IMR-90 (cell line): ENCODE results near the gene GIPR. TPM values are rescaled to one million over a fixed set of nuclear protein-coding genes. Genes with fewer than 3 reads are reported as not detected.
A peak's percentile ranks its signal among the peaks of the same experiment; 100 is the strongest.

ENCODE experiments used
- ATAC-seq: fragments of 200-7000 bp; cut with Tn5 transposase; 2 replicates; pipeline ENCODE4 v1.9.1; 2020; ENCODE audit warnings: low read depth, mild to moderate bottlenecking, moderate library complexity
- BruUV-seq: library from RNA; stranded (reverse); fragments of 400-500 nt; replicated peaks from 2 replicates; lab custom pipeline; 2021; lab: Mats Ljungman, UMichigan
- CTCF ChIA-PET: fragments of 300-600 bp; formaldehyde crosslinking; extraction: SDS; loops from one replicate; lab custom pipeline; 2021; ENCODE audit warnings: antibody characterized with exemption; lab: Yijun Ruan, JAX
- POLR2A ChIA-PET: fragments of 300-600 bp; sonication (Branson Sonifier 250); formaldehyde crosslinking; loops from one replicate; lab custom pipeline; 2022; ENCODE audit warnings: antibody characterized with exemption; ENCODE audit not compliant: unreplicated experiment; lab: Charles Lee
- DNase-seq: peaks from one replicate; pipeline ENCODE4 v3.0.0; 2013
- H2AFZ ChIP-seq: replicated peaks from 2 replicates; pipeline ENCODE3; 2013; ENCODE audit warnings: low read length, mild to moderate bottlenecking; ENCODE audit not compliant: poor library complexity
- H2AK5ac ChIP-seq: 2 replicates; pipeline ENCODE4 v1.6.1; 2013; ENCODE audit warnings: low read depth, low read length, inconsistent platforms
- H2AK9ac ChIP-seq: replicated peaks from 2 replicates; pipeline ENCODE3; 2013; ENCODE audit warnings: mild to moderate bottlenecking, low read depth, low read length, moderate library complexity; ENCODE audit not compliant: poor library complexity
- H2BK120ac ChIP-seq: 2 replicates; pipeline ENCODE4 v1.6.1; 2013; ENCODE audit warnings: low read depth, low read length, inconsistent platforms
- H2BK15ac ChIP-seq: 3 replicates; pipeline ENCODE4 v1.6.1; 2013; ENCODE audit warnings: low read depth, low read length, inconsistent platforms
- H2BK20ac ChIP-seq: 2 replicates; pipeline ENCODE4 v1.6.1; 2013; ENCODE audit warnings: low read depth, mild to moderate bottlenecking, inconsistent platforms, low read length, moderate library complexity
- H2BK5ac ChIP-seq: 2 replicates; pipeline ENCODE4 v1.6.1; 2013; ENCODE audit warnings: mild to moderate bottlenecking, low read depth, low read length, inconsistent platforms; ENCODE audit not compliant: poor library complexity, severe bottlenecking
- H3K14ac ChIP-seq: replicated peaks from 2 replicates; pipeline ENCODE4 v1.6.1; 2013; ENCODE audit warnings: low read depth, low read length, inconsistent platforms
- H3K18ac ChIP-seq: 2 replicates; pipeline ENCODE4 v1.6.1; 2013; ENCODE audit warnings: low read depth, low read length, control low read depth
- H3K23ac ChIP-seq: 2 replicates; pipeline ENCODE4 v1.6.1; 2013; ENCODE audit warnings: low read depth, low read length, inconsistent platforms
- H3K27ac ChIP-seq: 2 replicates; pipeline ENCODE4 v1.5.1; 2013; ENCODE audit warnings: mild to moderate bottlenecking, control low read depth, low read length; ENCODE audit not compliant: insufficient read depth
- H3K27me3 ChIP-seq: 2 replicates; pipeline ENCODE4 v1.6.1; 2013; ENCODE audit warnings: low read length; ENCODE audit not compliant: control insufficient read depth, insufficient read depth
- H3K36me3 ChIP-seq: 2 replicates; pipeline ENCODE4 v1.6.1; 2013; ENCODE audit warnings: low read length, mixed read lengths; ENCODE audit not compliant: control insufficient read depth, insufficient read depth
- H3K4ac ChIP-seq: 2 replicates; pipeline ENCODE4 v1.6.1; 2013; ENCODE audit warnings: low read depth, low read length, inconsistent platforms
- H3K4me1 ChIP-seq: 2 replicates; pipeline ENCODE4 v1.6.1; 2013; ENCODE audit warnings: low read length, mixed read lengths; ENCODE audit not compliant: control insufficient read depth, insufficient read depth
- H3K4me2 ChIP-seq: 2 replicates; pipeline ENCODE4 v1.6.1; 2013; ENCODE audit warnings: low read depth, mild to moderate bottlenecking, control low read depth, low read length, moderate library complexity
- H3K4me3 ChIP-seq: 2 replicates; pipeline ENCODE4 v1.5.1; 2013; ENCODE audit warnings: low read depth, mild to moderate bottlenecking, control low read depth, low read length, moderate library complexity; ENCODE audit not compliant: insufficient read depth
- H3K56ac ChIP-seq: 2 replicates; pipeline ENCODE4 v1.6.1; 2013; ENCODE audit warnings: low read length, inconsistent platforms; ENCODE audit not compliant: insufficient read depth; ENCODE audit errors: extremely low read depth
- H3K79me1 ChIP-seq, 2 experiments: 2 replicates each; pipeline ENCODE4 v1.6.1; 2013; ENCODE audit warnings: low read length in 2 of 2, inconsistent platforms in 1 of 2, low read depth in 1 of 2
- H3K9ac ChIP-seq: 2 replicates; pipeline ENCODE4 v1.6.1; 2013; ENCODE audit warnings: low read depth, low read length, control low read depth
- H3K9me1 ChIP-seq: 2 replicates; pipeline ENCODE4 v1.6.1; 2013; ENCODE audit warnings: low read length, inconsistent platforms; ENCODE audit not compliant: insufficient read depth
- H3K9me3 ChIP-seq: 2 replicates; pipeline ENCODE4 v1.6.1; 2013; ENCODE audit warnings: low read length; ENCODE audit not compliant: control insufficient read depth, insufficient read depth
- H4K20me1 ChIP-seq: 2 replicates; pipeline ENCODE4 v1.6.1; 2013; ENCODE audit warnings: low read length, inconsistent platforms; ENCODE audit not compliant: insufficient read depth
- H4K5ac ChIP-seq: 2 replicates; pipeline ENCODE4 v1.6.1; 2013; ENCODE audit warnings: mild to moderate bottlenecking, low read depth, low read length, control low read depth
- H4K8ac ChIP-seq, 2 experiments: 2 replicates each; pipeline ENCODE4 v1.6.1; 2013; ENCODE audit warnings: low read depth in 2 of 2, low read length in 2 of 2, control low read depth in 1 of 2, inconsistent platforms in 1 of 2
- H4K91ac ChIP-seq: 2 replicates; pipeline ENCODE4 v1.6.1; 2013; ENCODE audit warnings: low read depth, low read length, inconsistent platforms; ENCODE audit not compliant: insufficient read depth
- BHLHE40 ChIP-seq: fragments of 150-350 bp; IDR thresholded peaks from 2 replicates; pipeline ENCODE4 v1.6.1; 2016; ENCODE audit warnings: mild to moderate bottlenecking, low read depth, low read length
- CEBPB ChIP-seq: IDR thresholded peaks from 2 replicates; pipeline ENCODE4 v1.6.1; 2012; ENCODE audit warnings: low read depth, low read length, improper control_type of control experiment
- CHD1 ChIP-seq: IDR thresholded peaks from 2 replicates; pipeline ENCODE4 v1.6.1; 2012; ENCODE audit warnings: low read depth, low read length, improper control_type of control experiment
- MAZ ChIP-seq: IDR thresholded peaks from 2 replicates; pipeline ENCODE4 v1.6.1; 2012; ENCODE audit warnings: low read depth, mild to moderate bottlenecking, low read length, improper control_type of control experiment, moderate library complexity, borderline replicate concordance
- NFE2L2 ChIP-seq: fragments of 150-350 bp; IDR thresholded peaks from 2 replicates; pipeline ENCODE4 v1.6.1; 2016; ENCODE audit warnings: low read depth, mild to moderate bottlenecking, low read length
- RAD21 ChIP-seq: IDR thresholded peaks from 2 replicates; pipeline ENCODE4 v1.6.1; 2012; ENCODE audit warnings: low read length, improper control_type of control experiment
- RCOR1 ChIP-seq: IDR thresholded peaks from 2 replicates; pipeline ENCODE4 v1.6.1; 2012; ENCODE audit warnings: mild to moderate bottlenecking, low read length, improper control_type of control experiment; ENCODE audit not compliant: insufficient replicate concordance
- RFX5 ChIP-seq: IDR thresholded peaks from 2 replicates; pipeline ENCODE4 v1.8.0; 2012; ENCODE audit warnings: low read depth, mild to moderate bottlenecking, low read length, moderate library complexity
- SMC3 ChIP-seq: fragments of 150-350 bp; IDR thresholded peaks from 2 replicates; pipeline ENCODE4 v1.6.1; 2016; ENCODE audit warnings: low read depth, mild to moderate bottlenecking, antibody characterized with exemption, low read length, moderate library complexity
- WGBS, 2 experiments: methylation state at CpG; one replicate each; pipeline versions ENCODE4 v1.1.5 to v1.1.7; 2013; ENCODE audit warnings: missing lambda C conversion rate in 2 of 2; ENCODE audit not compliant: insufficient read length in 1 of 2; ENCODE audit errors: extremely low coverage in 2 of 2; 5-methylcytosine and 5-hydroxymethylcytosine counted together
- dilution Hi-C: fragments of 300-500 bp; cut with HindIII; formaldehyde crosslinking; loops from one replicate; pipeline ENCODE4 v1.14.3; 2018; ENCODE audit warnings: low sequenced_read_pairs; ENCODE audit not compliant: unreplicated experiment
- in situ Hi-C: fragments of 300-500 bp; cut with MboI; formaldehyde crosslinking; loops from 3 replicates; pipeline ENCODE4 v1.14.3; 2019; ENCODE audit warnings: low sequenced_read_pairs, inconsistent platforms, mixed read lengths
- intact Hi-C: fragments of 100-400 bp; cut with micrococcal nuclease; formaldehyde crosslinking; loops from 2 replicates; pipeline ENCODE4 v1.10.0; 2022
- polyA plus RNA-seq, 3 experiments: library from polyadenylated mRNA; depleted of rRNA; stranded (reverse); fragments of >200 nt; gene quantifications; 2 replicates each; pipeline ENCODE4 v1.2.3, GENCODE V29; 2012; ENCODE audit warnings: low replicate concordance in 1 of 3
- total RNA-seq: library from RNA; depleted of rRNA; stranded (reverse); fragments of >200 nt; gene quantifications from 2 replicates; pipeline ENCODE4 v1.2.3, GENCODE V29; 2012
- TF ChIP-seq, protein P1 (sequence below): conservative IDR thresholded peaks from 2 replicates; pipeline ENCODE4 v1.5.1; 2012; ENCODE audit warnings: mild to moderate bottlenecking, low read depth, low read length, improper control_type of control experiment

GIPR gene
- total and polyA plus RNA-seq, 2 of the 4 experiments (the other 2 are of a cell fraction), result 0.18 to 1.2 TPM

- Histone ChIP-seq H4K20me1 (peaks cover 6% of the 10 kb centered on the region; the same call in 1 of the 2 replicates), H2BK5ac (no peak overlapping the region), H2AK5ac (no peak overlapping the region; the same call in 1 of the 2 replicates), H2BK15ac (no peak overlapping the region), H4K91ac (no peak overlapping the region), H4K8ac (no peak overlapping the region), H3K79me1 (peaks cover 0 to 12% of the 10 kb centered on the region in 2 experiments; a peak in 1 of 4 replicates), H2BK20ac (no peak overlapping the region), H3K9ac (no peak overlapping the region), H4K5ac (no peak overlapping the region), H2BK120ac (no peak overlapping the region), H3K4me3 (no peak overlapping the region), H3K27ac (no peak overlapping the region), H3K4ac (no peak overlapping the region), H3K4me2 (no peak overlapping the region), H3K36me3 (peaks cover 30% of the 10 kb centered on the region), H3K27me3 (no peaks in the 10 kb centered on the region; the same call in 1 of the 2 replicates), H3K9me1 (no peaks in the 10 kb centered on the region), H3K56ac (no peak overlapping the region), H2AK9ac (peak overlapping the region; percentile 16), H3K18ac (no peak overlapping the region), H3K14ac (no peak overlapping the region), H3K9me3 (no peaks in the 10 kb centered on the region), H3K23ac (no peak overlapping the region), H3K4me1 (no peaks in the 10 kb centered on the region), H2AFZ (no peak overlapping the region)
- no peak for DNase-seq
- no peak for ATAC-seq
- dilution Hi-C loops, result no loop called here
- ChIA-PET POLR2A (no interaction called here), CTCF (no interaction called here)
- intact Hi-C loops, result no loop called here
- no TSS peak for BruUV-seq
- in situ Hi-C loops, result no loop called here
- TF ChIP-seq CHD1 (no peak), BHLHE40 (no peak), RCOR1 (no peak), RFX5 (no peak), NFE2L2 (no peak), MAZ (no peak), SMC3 (no peak), CEBPB (no peak), RAD21 (no peak)
- TF ChIP-seq, protein P1, sequence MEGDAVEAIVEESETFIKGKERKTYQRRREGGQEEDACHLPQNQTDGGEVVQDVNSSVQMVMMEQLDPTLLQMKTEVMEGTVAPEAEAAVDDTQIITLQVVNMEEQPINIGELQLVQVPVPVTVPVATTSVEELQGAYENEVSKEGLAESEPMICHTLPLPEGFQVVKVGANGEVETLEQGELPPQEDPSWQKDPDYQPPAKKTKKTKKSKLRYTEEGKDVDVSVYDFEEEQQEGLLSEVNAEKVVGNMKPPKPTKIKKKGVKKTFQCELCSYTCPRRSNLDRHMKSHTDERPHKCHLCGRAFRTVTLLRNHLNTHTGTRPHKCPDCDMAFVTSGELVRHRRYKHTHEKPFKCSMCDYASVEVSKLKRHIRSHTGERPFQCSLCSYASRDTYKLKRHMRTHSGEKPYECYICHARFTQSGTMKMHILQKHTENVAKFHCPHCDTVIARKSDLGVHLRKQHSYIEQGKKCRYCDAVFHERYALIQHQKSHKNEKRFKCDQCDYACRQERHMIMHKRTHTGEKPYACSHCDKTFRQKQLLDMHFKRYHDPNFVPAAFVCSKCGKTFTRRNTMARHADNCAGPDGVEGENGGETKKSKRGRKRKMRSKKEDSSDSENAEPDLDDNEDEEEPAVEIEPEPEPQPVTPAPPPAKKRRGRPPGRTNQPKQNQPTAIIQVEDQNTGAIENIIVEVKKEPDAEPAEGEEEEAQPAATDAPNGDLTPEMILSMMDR, result no peak
- WGBS, 2 experiments, result 76% methylated on average over 3 of the region's 5 CpGs; no CpG with 5 or more reads in 1 of the 2 experiments
Observed at GRCh38 chr19:45682908-45683307, 14.9 kb downstream of the GIPR start.
